HG02642 (cell line): ENCODE data around the gene RAB31.

Source experiments
- ATAC-seq: cut with Tn5 transposase; IDR thresholded peaks from one replicate; pipeline ENCODE4 v1.9.1; 2021; ENCODE audit warnings: mild to moderate bottlenecking; ENCODE audit not compliant: unreplicated experiment, poor library complexity

Gene RAB31

GRCh38 chr18:9690418-9691188 is 17.5 kb upstream of the RAB31 start:
- no peak for ATAC-seq

GRCh38 chr18:9691235-9691634 is 16.9 kb upstream of the RAB31 start:
- ATAC-seq, result no peak

- no peak for ATAC-seq
Observed at GRCh38 chr18:9694174-9694573, 13.9 kb upstream of the RAB31 start.

GRCh38 chr18:9694952-9695495 is 13.1 kb upstream of the RAB31 start:
- no peak for ATAC-seq

GRCh38 chr18:9695605-9696004 is 12.5 kb upstream of the RAB31 start:
- no peak for ATAC-seq

GRCh38 chr18:9696112-9696511 is 12.0 kb upstream of the RAB31 start:
- no peak for ATAC-seq

GRCh38 chr18:9696701-9697100 is 11.4 kb upstream of the RAB31 start:
- no peak for ATAC-seq

- no peak for ATAC-seq
Observed at GRCh38 chr18:9697121-9697520, 11.0 kb upstream of the RAB31 start.

- ATAC-seq, result no peak
Observed at GRCh38 chr18:9698497-9698896, 9.6 kb upstream of the RAB31 start.

- no peak for ATAC-seq
Observed at GRCh38 chr18:9700261-9700796, 7.8 kb upstream of the RAB31 start.

GRCh38 chr18:9701609-9702349 is 6.3 kb upstream of the RAB31 start:
- ATAC-seq, result no peak

GRCh38 chr18:9704233-9705118 is 3.6 kb upstream of the RAB31 start:
- ATAC-seq, result no peak

GRCh38 chr18:9705183-9705829 is 2.8 kb upstream of the RAB31 start:
- no peak for ATAC-seq

GRCh38 chr18:9706081-9706935 is 1.8 kb upstream of the RAB31 start:
- ATAC-seq, result no peak

- no peak for ATAC-seq
Observed at GRCh38 chr18:9707381-9708056, 582 bp upstream of the RAB31 start.

GRCh38 chr18:9708434-9709303 is 568 bp downstream of the RAB31 start:
- no peak for ATAC-seq

GRCh38 chr18:9709304-9709877 is 1.3 kb downstream of the RAB31 start:
- ATAC-seq, result no peak
